Measurements from ENCODE around the gene STX2.

GRCh38 chr12:130765186-130765659 lies 73.8 kb downstream of the STX2 start:
- TF ChIP-seq CTCF (IDR thresholded peaks at IDR 0.05) (no peak), POLR2AphosphoS5 (IDR thresholded peaks at IDR 0.05) (no peak), POLR2A (IDR thresholded peaks at IDR 0.05; ENCODE audit: low read depth) (no peak), EP300 (IDR thresholded peaks at IDR 0.05) (no peak)

All from esophagus muscularis mucosa (tissue), 4 donors.